CD4-positive, alpha-beta T cell treated with Interleukin-1 beta for 1 hour (primary cell): Measurements from ENCODE around the gene HGS.

ENCODE experiments used
- DNase-seq, 2 donors: peaks; one replicate each; pipeline ENCODE4 v3.0.0-alpha.2; 2020 to 2022

Gene HGS

DNA sequence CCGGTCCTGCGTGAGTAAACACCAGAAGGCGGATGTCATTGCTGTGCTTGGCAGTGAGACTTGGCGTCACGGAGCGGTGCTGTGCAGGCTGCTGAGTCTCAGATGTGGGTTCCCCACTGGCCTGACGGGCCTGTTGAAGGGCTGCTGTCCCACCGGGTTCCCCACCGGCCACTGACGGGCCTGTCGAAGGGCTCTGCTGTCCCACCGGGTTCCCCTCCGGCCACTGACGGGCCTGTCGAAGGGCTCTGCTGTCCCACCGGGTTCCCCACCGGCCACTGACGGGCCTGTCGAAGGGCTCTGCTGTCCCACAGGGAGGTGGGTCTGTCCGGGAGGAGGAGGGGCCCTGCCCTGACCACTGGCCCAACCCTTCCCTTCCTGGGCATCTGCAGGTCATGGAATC lies 2.8 kb downstream of the HGS start:
- no peak for DNase-seq

DNA sequence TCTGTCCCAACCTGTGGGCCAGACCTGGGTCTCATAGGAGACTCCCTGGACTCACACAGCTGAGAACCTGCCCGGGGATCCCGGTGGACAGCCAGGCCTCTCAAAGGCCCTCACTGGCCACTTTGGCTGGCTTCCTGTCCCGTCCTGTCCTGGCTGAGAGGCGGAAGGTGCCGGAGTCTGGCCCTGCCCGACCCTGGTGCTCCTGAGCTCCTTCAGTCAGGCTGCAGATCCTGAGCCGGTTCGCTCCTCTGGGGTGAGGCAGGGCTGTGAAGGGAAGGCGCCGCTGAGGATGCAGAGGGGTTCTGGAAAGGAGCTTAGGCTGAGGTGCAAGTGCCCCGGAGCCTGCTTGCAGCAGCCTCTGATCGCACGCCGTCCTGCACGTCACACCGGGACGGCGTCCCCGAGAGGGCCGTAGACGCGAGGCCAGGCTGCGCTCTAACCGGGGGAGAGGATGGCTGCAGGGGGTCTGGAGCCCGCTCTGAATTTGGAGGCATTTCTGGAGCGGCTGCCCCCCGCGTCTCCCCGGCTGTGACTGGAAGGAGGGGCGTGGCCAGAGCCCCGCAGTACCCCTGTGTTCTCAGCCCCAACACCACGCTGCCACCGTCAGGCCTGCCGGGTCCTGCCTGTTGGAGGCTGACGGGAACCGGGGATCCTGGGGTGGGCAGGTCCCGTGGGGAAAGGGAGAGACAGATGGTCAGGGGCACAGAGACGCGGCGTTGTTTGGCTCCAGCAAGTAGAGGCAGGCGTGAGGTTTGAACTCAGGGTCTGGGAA lies 4.1 kb downstream of the HGS start:
- DNase-seq: no peak

DNA sequence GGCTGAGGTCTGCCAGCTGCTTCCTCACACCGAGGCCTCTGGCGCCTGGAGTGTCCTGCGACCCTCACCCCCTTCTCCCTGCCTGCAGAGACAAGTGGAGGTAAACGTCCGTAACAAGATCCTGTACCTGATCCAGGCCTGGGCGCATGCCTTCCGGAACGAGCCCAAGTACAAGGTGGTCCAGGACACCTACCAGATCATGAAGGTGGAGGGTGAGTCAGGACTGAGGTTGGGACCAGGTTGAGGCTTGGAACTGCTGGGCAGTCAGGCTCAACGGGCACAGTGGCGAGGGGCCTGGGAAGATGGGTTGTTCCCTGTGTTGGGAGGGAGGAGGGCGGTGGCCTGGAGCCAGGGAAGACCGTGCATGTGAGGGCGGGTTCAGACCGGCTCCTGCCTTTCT lies 4.8 kb downstream of the HGS start:
- DNase-seq: no peak

GRCh38 chr17:81690066-81690465 lies 6.3 kb downstream of the HGS start:
- DNase-seq: no peak

GRCh38 chr17:81690549-81690948 lies 6.7 kb downstream of the HGS start:
- no peak for DNase-seq

GRCh38 chr17:81691196-81691595 lies 7.4 kb downstream of the HGS start:
- no peak for DNase-seq

- no peak for DNase-seq
Observed at GRCh38 chr17:81691608-81692007, 7.8 kb downstream of the HGS start.

DNA sequence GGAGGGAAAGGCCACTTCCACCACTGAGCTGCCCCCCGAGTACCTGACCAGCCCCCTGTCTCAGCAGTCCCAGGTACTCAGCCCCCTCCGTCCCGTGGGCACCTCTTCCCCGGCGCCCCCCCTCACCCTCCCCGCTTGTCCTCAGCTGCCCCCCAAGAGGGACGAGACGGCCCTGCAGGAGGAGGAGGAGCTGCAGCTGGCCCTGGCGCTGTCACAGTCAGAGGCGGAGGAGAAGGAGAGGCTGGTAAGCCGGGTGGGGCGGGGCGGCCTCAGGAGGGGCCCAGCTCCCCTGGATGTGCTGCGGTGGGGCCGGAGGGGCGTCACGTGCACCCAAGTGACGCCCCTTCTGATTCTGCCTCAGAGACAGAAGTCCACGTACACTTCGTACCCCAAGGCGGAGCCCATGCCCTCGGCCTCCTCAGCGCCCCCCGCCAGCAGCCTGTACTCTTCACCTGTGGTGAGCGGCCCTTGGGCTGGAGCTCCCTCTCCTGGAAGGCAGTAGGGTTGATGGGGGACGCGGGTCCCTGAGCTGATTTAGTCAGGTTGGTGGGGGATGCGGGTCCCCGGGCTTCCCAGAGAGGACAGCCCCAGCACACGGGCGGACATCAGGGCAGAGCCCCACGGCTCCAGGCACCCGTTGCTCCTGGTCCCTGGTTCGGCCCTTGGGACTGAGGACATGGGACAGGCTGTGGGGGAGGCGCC lies 9.8 kb downstream of the HGS start:
- DNase-seq: no peak

DNA sequence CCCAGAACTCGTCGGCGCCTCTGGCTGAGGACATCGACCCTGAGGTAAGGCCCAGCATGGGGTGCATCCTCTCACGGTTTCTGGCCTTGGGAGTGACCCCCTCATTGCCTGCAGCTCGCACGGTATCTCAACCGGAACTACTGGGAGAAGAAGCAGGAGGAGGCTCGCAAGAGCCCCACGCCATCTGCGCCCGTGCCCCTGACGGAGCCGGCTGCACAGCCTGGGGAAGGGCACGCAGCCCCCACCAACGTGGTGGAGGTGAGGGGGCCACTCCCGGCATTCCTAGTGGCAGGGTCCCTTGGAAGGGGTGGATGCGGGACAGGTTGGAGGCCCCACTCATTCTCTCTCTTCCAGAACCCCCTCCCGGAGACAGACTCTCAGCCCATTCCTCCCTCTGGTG lies 11.0 kb downstream of the HGS start:
- DNase-seq: no peak

GRCh38 chr17:81695211-81695610 lies 11.4 kb downstream of the HGS start:
- no peak for DNase-seq

- no peak for DNase-seq
Observed at GRCh38 chr17:81695801-81696200, 12.0 kb downstream of the HGS start.

GRCh38 chr17:81696218-81696941 lies 12.6 kb downstream of the HGS start:
- no peak for DNase-seq

- DNase-seq: no peak
Observed at GRCh38 chr17:81697261-81698044, 13.6 kb downstream of the HGS start.

- DNase-seq: no peak
Observed at GRCh38 chr17:81700353-81701287, 16.8 kb downstream of the HGS start.

GRCh38 chr17:81701288-81702071 lies 17.7 kb downstream of the HGS start:
- no peak for DNase-seq

GRCh38 chr17:81702934-81703746 lies 19.3 kb downstream of the HGS start, which contains the start of gene MRPL12:
Gene MRPL12, plus strand, starts transcription at chr17:81703367. Its CDS starts 135 bp downstream, at chr17:81703502.
- peak; percentile 90 to 91 for DNase-seq

DNA sequence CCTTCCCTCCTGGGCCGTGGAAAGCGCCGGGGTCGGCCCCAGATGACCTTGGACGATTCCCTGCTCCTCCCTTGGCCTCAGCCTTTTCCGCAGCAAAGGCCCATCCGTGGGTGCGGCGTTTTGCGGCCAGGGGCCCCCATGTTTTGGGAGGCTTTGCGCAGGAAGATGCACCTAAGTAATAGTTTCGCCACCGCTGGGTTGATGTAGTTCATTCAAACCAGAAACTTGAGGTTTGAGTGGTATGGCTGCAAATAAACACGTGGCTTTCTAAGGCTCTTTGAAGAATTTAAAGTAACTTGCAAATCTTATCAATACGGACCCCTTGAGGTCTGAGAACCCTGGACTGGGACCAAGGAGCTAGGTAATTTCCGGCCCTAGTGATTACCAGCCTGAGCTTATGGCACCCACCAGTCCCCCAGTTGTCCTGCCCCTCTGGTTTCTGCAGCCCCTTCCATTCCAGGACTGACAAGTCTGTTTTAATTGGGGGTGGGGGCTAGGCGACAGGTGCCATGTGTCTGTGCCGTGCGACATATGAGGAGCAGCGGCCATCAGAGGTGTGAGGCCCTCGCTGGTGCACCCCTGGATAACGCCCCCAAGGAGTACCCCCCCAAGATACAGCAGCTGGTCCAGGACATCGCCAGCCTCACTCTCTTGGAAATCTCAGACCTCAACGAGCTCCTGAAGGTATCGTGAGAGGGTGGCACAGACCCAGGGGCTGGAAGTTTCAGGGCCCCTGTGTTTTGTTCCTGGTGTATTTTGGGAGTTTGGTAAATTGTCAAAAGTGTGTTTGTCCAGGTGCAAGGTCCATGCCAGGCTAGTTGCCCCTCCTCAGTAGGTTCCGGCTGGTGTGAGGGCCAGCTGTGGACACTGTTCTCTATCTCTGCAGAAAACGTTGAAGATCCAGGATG lies 20.2 kb downstream of the HGS start:
- DNase-seq: no peak

GRCh38 chr17:81705518-81706231 lies 21.9 kb downstream of the HGS start:
- no peak for DNase-seq
